Transverse colon (tissue), 4 donors: ENCODE results near the gene ENG. TPM values are rescaled to one million over a fixed set of nuclear protein-coding genes. Genes with fewer than 3 reads are reported as not detected.
A peak's percentile ranks its signal among the peaks of the same experiment; 100 is the strongest.

ENCODE experiments used
- DNase-seq: peaks from one replicate; pipeline ENCODE4 v3.0.0-alpha.2; 2019
- H3K27ac ChIP-seq, 4 donors: fragments of 200-600 bp; sonication (generic); 2 replicates each; pipeline ENCODE4 v1.5.1; 2016 to 2018; ENCODE audit warnings: inconsistent platforms in 4 of 4
- H3K27me3 ChIP-seq: fragments of 200-600 bp; sonication (generic); 2 replicates; pipeline ENCODE4 v1.5.1; 2017; ENCODE audit warnings: inconsistent platforms
- H3K36me3 ChIP-seq, 4 donors: fragments of 200-600 bp; sonication (generic); 2 replicates each; pipeline ENCODE4 v1.5.1; 2017 to 2019; ENCODE audit warnings: inconsistent platforms in 4 of 4
- H3K4me1 ChIP-seq, 4 donors: fragments of 200-600 bp; sonication (generic); 2 replicates each; pipeline ENCODE4 v1.5.1; 2017 to 2020; ENCODE audit warnings: inconsistent platforms in 4 of 4
- H3K4me3 ChIP-seq, 4 donors: fragments of 200-600 bp; sonication (generic); 1 replicate in 1 of 4; 2 replicates in 3 of 4; pipeline versions ENCODE4 v1.5.1 to v1.6.1; 2017 to 2019; ENCODE audit warnings: inconsistent platforms in 4 of 4
- H3K9me3 ChIP-seq, 2 donors: fragments of 200-600 bp; sonication (generic); 2 replicates each; pipeline ENCODE4 v1.5.1; 2017 to 2019; ENCODE audit warnings: inconsistent platforms in 2 of 2
- CTCF ChIP-seq, 5 experiments: fragments of 200-600 bp in 3 of 5; fragments of 450-650 bp in 2 of 5; sonication (generic) in 3 of 5; IDR thresholded peaks; 1 replicate in 2 of 5; 2 replicates in 3 of 5; pipeline ENCODE4 v1.5.1; 2016 to 2017; ENCODE audit warnings: antibody characterized with exemption in 5 of 5, inconsistent platforms in 3 of 5, mild to moderate bottlenecking in 2 of 5, moderate library complexity in 1 of 5
- EP300 ChIP-seq: sonication (generic); formaldehyde crosslinking; IDR thresholded peaks from one replicate; pipeline ENCODE4 v1.6.1; 2017; ENCODE audit warnings: antibody characterized with exemption, low read depth
- POLR2A ChIP-seq: fragments of 450-650 bp; IDR thresholded peaks from one replicate; pipeline ENCODE4 v1.6.1; 2016; ENCODE audit warnings: antibody characterized with exemption, mild to moderate bottlenecking, moderate library complexity
- POLR2AphosphoS5 ChIP-seq, 3 donors: sonication (generic); formaldehyde crosslinking; IDR thresholded peaks; one replicate each; pipeline ENCODE4 v1.6.1; 2016; ENCODE audit warnings: antibody characterized with exemption in 3 of 3
- WGBS, 2 donors: methylation state at CpG; one replicate each; pipeline ENCODE4 v1.1.5; 2018; ENCODE audit warnings: low coverage in 1 of 2; 5-methylcytosine and 5-hydroxymethylcytosine counted together
- in situ Hi-C, 4 donors: fragments of 200-750 bp; cut with MboI; loops; one replicate each; pipeline versions ENCODE4 v1.15.0 to v1.15.1; 2017; ENCODE audit warnings: low sequenced_read_pairs in 3 of 4, low pct_ligation_motif_present in 1 of 4, low pct_unique_long_range_greater_than_20kb in 1 of 4
- intact Hi-C: fragments of 100-400 bp; cut with DNase I; formaldehyde crosslinking; loops from one replicate; pipeline ENCODE4 v1.15.1; 2023; ENCODE audit warnings: low total_unique reads
- total RNA-seq, 4 donors: library from RNA; depleted of rRNA; stranded (reverse); fragments of >200 nt; gene quantifications; one replicate each; pipeline ENCODE4 v1.1.0, GENCODE V29; 2016

ENG gene
- total RNA-seq, 4 donors from 2014 or later: 10.6 to 23.9 (median 17.0) TPM

GRCh38 chr9:127770583-127770904 is 83.9 kb downstream of the ENG start:
- in situ Hi-C loops (no loop called here), intact Hi-C loops (no loop called here)

GRCh38 chr9:127769929-127770582 is 84.4 kb downstream of the ENG start:
- in situ Hi-C loops: no loop called here

More at GRCh38 chr9:127770583-127770904, 83.9 kb downstream of the ENG start:
- H3K36me3 ChIP-seq: no peaks in the 10 kb centered on the region
- peak overlapping the region; percentile 62 to 81 (median 76) for H3K27ac ChIP-seq
- H3K4me1 ChIP-seq: peaks cover 0 to 34% (median 11%) of the 10 kb centered on the region in 4 donors
- 50 to 60% methylated on average over 1 to 3 of the region's 3 CpGs for WGBS, 2 donors
- peak overlapping the region in 3 of 4 donors; percentile 32 to 56 (median 42) for H3K4me3 ChIP-seq
- DNase-seq: no peak
- no peaks in the 10 kb centered on the region for H3K27me3 ChIP-seq
- TF ChIP-seq POLR2A (no peak), CTCF (IDR thresholded peaks at IDR 0.05) (no peak), EP300 (no peak), POLR2AphosphoS5 (IDR thresholded peaks at IDR 0.05) (no peak)
- H3K9me3 ChIP-seq: no peaks in the 10 kb centered on the region

GRCh38 chr9:127769101-127769500 is 85.4 kb downstream of the ENG start:
- no peaks in the 10 kb centered on the region for H3K27me3 ChIP-seq
- H3K4me3 ChIP-seq: no peak overlapping the region
- TF ChIP-seq EP300 (no peak), CTCF (IDR thresholded peaks at IDR 0.05) (no peak), POLR2A (no peak), POLR2AphosphoS5 (IDR thresholded peaks at IDR 0.05) (no peak)
- H3K36me3 ChIP-seq: no peaks in the 10 kb centered on the region
- H3K9me3 ChIP-seq: no peaks in the 10 kb centered on the region
- H3K4me1 ChIP-seq: peaks cover 0 to 34% (median 11%) of the 10 kb centered on the region in 4 donors
- H3K27ac ChIP-seq: peak overlapping the region in 3 of 4 donors; percentile 73 to 81 (median 78)
- DNase-seq: no peak
- in situ Hi-C loops: no loop called here
- intact Hi-C loops: no loop called here
- 96% methylated on average over 5 of the region's 5 CpGs; no CpG with 5 or more reads in 1 of the 2 donors for WGBS, 2 donors

More at GRCh38 chr9:127769929-127770582, 84.4 kb downstream of the ENG start:
- DNase-seq: no peak
- WGBS, 2 donors: 57% methylated on average over 4 of the region's 4 CpGs; no CpG with 5 or more reads in 1 of the 2 donors
- H3K27me3 ChIP-seq: no peaks in the 10 kb centered on the region
- peak overlapping the region in 1 of 4 donors; percentile 56 for H3K4me3 ChIP-seq
- no peaks in the 10 kb centered on the region for H3K36me3 ChIP-seq
- H3K27ac ChIP-seq: peak overlapping the region; percentile 62 to 81 (median 76)
- intact Hi-C loops: no loop called here
- H3K4me1 ChIP-seq: peaks cover 0 to 34% (median 11%) of the 10 kb centered on the region in 4 donors
- H3K9me3 ChIP-seq: no peaks in the 10 kb centered on the region
- TF ChIP-seq POLR2AphosphoS5 (IDR thresholded peaks at IDR 0.05) (no peak), EP300 (no peak), CTCF (IDR thresholded peaks at IDR 0.05) (no peak)

GRCh38 chr9:127768698-127769097 is 85.8 kb downstream of the ENG start:
- H3K27me3 ChIP-seq: no peaks in the 10 kb centered on the region
- H3K9me3 ChIP-seq: no peaks in the 10 kb centered on the region
- WGBS, 2 donors: 40 to 81% methylated on average over 1 to 8 of the region's 8 CpGs
- in situ Hi-C loops (no loop called here), intact Hi-C loops (no loop called here)
- H3K4me1 ChIP-seq: peaks cover 0 to 34% (median 11%) of the 10 kb centered on the region in 4 donors
- no peak for DNase-seq
- no peaks in the 10 kb centered on the region for H3K36me3 ChIP-seq
- H3K4me3 ChIP-seq: no peak overlapping the region
- H3K27ac ChIP-seq: peak overlapping the region; percentile 25 to 81 (median 76)
- TF ChIP-seq EP300 (no peak), POLR2A (no peak), CTCF (IDR thresholded peaks at IDR 0.05) (no peak), POLR2AphosphoS5 (IDR thresholded peaks at IDR 0.05) (no peak)
